Cardiac fibroblast (primary cell): ENCODE results near the gene CTDSP2.
"Not testable (repeated sequence)": the region's sequence is repeated elsewhere in the genome, so short reads cannot be mapped to it uniquely, and the experiment has no call there.

Experiments
- DNase-seq, 2 donors: peaks; one replicate each; pipeline versions ENCODE4 v3.0.0 to v3.0.0-alpha.2; 2010; ENCODE audit warnings: low read depth in 2 of 2
- H3K4me3 ChIP-seq, 2 donors: replicated peaks in 1 of 2; 1 replicate in 1 of 2; 2 replicates in 1 of 2; pipeline ENCODE4 v1.5.1; 2011; ENCODE audit warnings: low read depth in 2 of 2, low read length in 2 of 2, mild to moderate bottlenecking in 2 of 2, moderate library complexity in 1 of 2
- TF ChIP-seq, protein P1 (sequence below): IDR thresholded peaks from one replicate; pipeline ENCODE4 v1.5.1; 2011; ENCODE audit warnings: low read depth, mild to moderate bottlenecking, low read length, inconsistent platforms

The CTDSP2 gene

DNA sequence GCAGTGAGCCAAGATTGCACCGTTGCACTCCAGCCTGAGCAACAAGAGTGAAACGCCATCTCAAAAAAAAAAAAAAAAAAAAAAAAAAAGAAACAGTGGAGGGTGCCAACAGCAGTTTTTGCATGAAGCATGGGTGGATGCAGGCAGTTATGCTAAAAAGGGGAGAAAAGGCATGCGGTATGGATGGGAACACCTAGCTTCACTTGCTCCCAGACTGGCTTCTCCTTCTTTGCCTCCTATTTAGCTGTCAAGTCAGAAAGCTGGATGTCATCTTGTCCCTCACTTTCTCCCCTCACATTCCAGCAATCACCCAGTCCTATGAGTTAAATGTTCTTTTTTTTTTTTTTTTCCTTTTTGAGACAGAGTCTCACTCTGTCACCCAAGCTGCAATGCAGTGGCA lies 71.5 kb downstream of the CTDSP2 start:
- DNase-seq: no peak
- TF ChIP-seq, protein P1, sequence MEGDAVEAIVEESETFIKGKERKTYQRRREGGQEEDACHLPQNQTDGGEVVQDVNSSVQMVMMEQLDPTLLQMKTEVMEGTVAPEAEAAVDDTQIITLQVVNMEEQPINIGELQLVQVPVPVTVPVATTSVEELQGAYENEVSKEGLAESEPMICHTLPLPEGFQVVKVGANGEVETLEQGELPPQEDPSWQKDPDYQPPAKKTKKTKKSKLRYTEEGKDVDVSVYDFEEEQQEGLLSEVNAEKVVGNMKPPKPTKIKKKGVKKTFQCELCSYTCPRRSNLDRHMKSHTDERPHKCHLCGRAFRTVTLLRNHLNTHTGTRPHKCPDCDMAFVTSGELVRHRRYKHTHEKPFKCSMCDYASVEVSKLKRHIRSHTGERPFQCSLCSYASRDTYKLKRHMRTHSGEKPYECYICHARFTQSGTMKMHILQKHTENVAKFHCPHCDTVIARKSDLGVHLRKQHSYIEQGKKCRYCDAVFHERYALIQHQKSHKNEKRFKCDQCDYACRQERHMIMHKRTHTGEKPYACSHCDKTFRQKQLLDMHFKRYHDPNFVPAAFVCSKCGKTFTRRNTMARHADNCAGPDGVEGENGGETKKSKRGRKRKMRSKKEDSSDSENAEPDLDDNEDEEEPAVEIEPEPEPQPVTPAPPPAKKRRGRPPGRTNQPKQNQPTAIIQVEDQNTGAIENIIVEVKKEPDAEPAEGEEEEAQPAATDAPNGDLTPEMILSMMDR: no peak
- H3K4me3 ChIP-seq: no peak overlapping the region

DNA sequence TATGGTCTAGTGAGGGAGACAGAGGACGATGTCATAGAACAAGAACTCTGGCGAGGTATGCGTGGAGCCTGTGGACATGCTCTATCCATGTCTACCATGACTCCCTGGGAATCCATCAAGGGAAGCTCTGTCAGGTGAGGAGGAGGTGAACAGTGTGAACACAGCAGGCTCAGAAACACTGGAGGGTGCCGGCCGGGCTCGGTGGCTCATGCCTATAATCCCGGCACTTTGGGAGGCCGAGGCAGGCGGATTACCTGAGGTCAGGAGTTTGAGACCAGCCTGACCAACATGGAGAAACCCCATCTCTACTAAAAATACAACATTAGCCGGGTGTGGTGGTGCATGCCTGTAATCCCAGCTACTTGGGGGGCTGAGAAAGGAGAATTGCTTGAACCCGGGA lies 71.9 kb downstream of the CTDSP2 start:
- DNase-seq, H3K4me3 ChIP-seq: not testable (repeated sequence)

DNA sequence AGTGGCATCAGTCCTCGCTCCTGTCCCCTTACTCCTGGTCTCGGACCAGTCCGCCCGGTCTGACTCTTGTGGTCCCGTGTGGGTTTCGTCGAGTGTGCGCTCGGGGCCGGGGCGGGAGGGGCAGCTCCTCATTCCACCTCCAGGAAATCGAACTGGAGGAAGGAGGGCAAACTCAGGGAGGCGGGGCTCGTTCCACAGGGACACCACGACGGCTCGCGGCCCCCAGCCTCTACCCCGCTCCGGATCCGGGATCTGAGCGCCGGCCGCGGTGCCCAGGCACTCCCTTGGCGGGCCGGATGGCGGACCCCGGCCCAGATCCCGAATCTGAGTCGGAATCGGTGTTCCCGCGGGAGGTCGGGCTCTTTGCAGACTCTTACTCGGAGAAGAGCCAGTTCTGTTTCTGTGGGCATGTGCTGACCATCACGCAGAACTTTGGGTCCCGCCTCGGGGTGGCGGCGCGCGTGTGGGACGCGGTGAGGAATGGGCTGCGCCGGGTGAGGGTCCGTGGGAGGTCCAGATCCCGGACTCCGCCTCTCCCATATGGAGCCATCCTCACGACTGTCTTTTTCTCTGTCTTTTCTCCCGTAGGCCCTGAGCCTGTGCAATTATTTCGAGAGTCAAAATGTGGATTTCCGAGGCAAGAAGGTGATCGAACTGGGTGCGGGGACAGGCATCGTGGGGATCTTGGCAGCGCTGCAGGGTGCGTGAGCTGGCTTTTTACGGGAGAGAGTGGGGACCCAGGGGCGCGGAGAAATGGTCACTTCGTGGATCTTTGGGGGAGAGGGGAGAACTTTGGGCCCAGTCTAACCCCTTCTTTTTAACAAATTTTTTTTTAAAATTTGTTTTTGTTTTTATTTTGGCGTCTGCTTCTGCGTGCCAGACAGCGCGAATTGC lies 73.9 kb downstream of the CTDSP2 start, which contains the start of gene EEF1AKMT3:
TSS of gene EEF1AKMT3 (plus strand) at position 186 of the 894 bp plus-strand sequence. CDS start at position 297, 111 bp downstream.
- TF ChIP-seq, protein P1: no peak
- peak; percentile 53 to 54 for DNase-seq
- peak within 1 kb of the TSS; percentile 89 to 97 for H3K4me3 ChIP-seq

DNA sequence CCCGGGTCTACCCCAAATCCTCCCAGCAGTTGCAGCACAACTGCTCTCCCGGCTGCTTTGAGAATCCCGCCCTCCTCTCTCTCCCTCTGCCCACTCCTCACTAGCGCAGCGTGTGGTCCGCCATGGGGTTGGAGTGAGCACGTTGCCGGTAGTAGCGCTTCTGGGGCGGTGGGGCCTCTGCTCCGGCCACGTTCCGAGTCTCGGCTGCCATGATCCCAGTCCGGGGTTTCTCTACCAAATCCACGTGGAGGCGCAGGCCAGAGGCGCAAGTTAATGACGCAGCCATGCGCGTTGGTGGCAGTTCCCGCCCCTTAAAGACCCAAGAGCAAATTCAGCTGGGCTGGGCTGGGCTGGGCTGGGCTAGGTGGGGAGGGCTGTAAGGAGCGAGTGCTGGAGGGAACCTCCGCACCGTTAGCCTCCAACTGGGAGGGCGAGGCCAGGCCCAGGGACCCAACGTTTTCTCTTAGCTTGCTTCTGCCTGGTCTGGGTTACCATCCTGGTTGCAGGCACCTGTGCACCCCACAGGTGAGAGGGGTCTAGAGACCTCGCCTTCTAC lies 74.6 kb downstream of the CTDSP2 start, which contains the start of gene METTL1:
TSS of gene METTL1 (minus strand) at position 233 of the 556 bp plus-strand sequence. CDS start at position 211, 22 bp downstream.
- peak within 1 kb of the TSS; percentile 89 to 97 for H3K4me3 ChIP-seq
- TF ChIP-seq, protein P1: no peak
- DNase-seq: peak; percentile 96 to 98

DNA sequence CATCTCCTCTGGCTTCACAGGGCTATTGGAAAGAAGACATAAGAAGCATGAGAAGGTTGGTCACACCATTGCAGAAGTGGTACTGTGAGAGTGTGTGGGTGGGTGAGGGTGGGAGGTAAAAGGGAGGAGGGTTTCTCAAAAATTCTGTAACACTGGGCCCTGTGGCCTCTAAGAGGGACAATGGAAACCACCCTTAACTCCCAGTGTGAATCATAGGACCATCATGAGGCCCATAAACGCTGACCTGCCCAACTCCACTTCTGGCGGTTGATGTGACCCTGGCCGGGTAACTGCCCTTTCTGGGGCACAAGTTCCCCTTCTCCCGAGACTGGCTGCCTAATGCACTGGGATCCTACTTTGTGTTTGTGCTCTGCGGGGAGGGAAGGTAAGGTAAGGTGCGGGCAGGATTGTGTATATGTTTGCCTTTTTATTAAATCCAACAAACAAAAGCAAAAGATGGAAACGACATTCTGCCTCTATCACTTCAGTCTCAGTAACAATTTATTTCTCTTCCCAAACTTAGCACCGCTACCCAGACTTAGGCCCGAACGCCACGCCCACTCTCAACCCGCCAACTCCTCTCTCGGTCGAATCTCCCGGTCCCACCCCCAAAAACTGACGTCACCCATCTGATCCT lies 75.2 kb downstream of the CTDSP2 start:
- peak; percentile 90 to 95 for DNase-seq
- H3K4me3 ChIP-seq: peak overlapping the region; percentile 89 to 97
- TF ChIP-seq, protein P1: no peak

DNA sequence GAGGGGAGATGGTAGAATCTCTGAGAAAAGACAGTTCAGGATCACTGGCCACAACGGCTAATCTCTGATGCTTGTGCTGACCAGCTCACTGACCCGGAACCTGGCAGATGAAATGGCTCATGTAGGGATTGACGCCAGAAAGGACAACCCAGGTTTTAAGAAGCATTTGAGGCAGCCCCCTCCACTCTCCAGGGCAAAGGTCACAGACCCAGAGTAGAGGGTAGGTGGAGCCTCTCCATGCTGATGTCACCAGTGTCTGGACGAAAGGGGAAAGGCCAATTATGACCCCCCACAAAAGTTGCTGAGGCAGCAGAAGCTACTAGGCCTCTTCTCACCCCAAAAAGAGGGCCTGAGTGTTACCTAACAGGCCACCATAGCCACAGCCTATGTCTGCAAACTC lies 75.8 kb downstream of the CTDSP2 start:
- no peak overlapping the region for H3K4me3 ChIP-seq
- TF ChIP-seq, protein P1: no peak
- no peak for DNase-seq
